Measurements from ENCODE around the gene VWA8. TPM values are rescaled to one million over a fixed set of nuclear protein-coding genes. Genes with fewer than 3 reads are reported as not detected.

Gene VWA8
- polyA plus RNA-seq, 3 donors = 2.0 to 4.4 (median 3.4) TPM

DNA sequence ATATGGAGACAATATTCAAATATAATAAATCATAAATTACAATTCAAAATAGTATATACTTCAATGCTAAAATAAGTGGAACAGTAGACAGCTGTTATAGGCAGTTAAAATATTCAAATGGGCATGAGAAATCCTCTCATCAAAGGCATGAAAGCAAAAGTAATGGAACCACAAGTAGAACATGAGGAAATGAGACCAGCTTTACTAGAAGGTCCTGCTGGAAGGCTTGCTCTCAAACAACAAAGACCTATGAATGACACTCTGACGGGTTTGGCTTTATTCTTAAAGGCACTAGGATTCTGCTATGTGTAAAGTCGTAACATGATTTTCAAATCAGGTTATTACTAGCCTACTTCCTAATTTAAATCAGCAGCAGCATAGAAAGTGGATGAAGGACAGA lies 148.1 kb downstream of the VWA8 start:
- Histone ChIP-seq H3K79me2 (ENCODE audit: insufficient read depth, low read length) (no peaks in the 10 kb centered on the region), H3K9me3 (replicated peaks in 1 of 2; ENCODE audit: control insufficient read depth in 1 of 2, insufficient read depth in 1 of 2, low read length in 2 of 2) (no peaks in the 10 kb centered on the region), H3K4me2 (replicated peaks; ENCODE audit: extremely low read depth, low read length, poor library complexity, severe bottlenecking) (no peak overlapping the region), H3K4me3 (replicated peaks in 1 of 3; ENCODE audit: low read depth in 2 of 3, low read length in 3 of 3) (no peak overlapping the region), H3K4me1 (ENCODE audit: control insufficient read depth in 1 of 2, insufficient read depth in 2 of 2, low read length in 2 of 2) (peaks cover 3 to 18% of the 10 kb centered on the region in 2 donors), H4K20me1 (ENCODE audit: insufficient read depth, low read length) (no peaks in the 10 kb centered on the region), H3K36me3 (replicated peaks in 1 of 2; ENCODE audit: control insufficient read depth in 1 of 2, insufficient read depth in 2 of 2, low read length in 2 of 2) (peaks cover 3 to 9% of the 10 kb centered on the region in 2 donors), H3K27ac (ENCODE audit: low read depth in 1 of 2, low read length in 2 of 2) (no peak overlapping the region), H2AFZ (ENCODE audit: insufficient read depth, low read depth, low read length, poor library complexity, severe bottlenecking) (no peak overlapping the region), H3K27me3 (ENCODE audit: control insufficient read depth in 2 of 2, insufficient read depth in 2 of 2, low read length in 2 of 2) (no peaks in the 10 kb centered on the region), H3K9ac (ENCODE audit: insufficient read depth, low read length, poor library complexity, severe bottlenecking) (no peak overlapping the region)
- Mint-ChIP-seq H3K4me1 (peaks cover 18% of the 10 kb centered on the region), H3K36me3 (peaks cover 27 to 30% of the 10 kb centered on the region in 2 donors), H3K27ac (no peak overlapping the region), H3K27me3 (ENCODE audit: low read depth in 3 of 3) (no peaks in the 10 kb centered on the region), H3K4me3 (no peak overlapping the region), H3K9me3 (peaks cover 0 to 3% (median 0%) of the 10 kb centered on the region in 7 donors)
- TF ChIP-seq, protein P1, sequence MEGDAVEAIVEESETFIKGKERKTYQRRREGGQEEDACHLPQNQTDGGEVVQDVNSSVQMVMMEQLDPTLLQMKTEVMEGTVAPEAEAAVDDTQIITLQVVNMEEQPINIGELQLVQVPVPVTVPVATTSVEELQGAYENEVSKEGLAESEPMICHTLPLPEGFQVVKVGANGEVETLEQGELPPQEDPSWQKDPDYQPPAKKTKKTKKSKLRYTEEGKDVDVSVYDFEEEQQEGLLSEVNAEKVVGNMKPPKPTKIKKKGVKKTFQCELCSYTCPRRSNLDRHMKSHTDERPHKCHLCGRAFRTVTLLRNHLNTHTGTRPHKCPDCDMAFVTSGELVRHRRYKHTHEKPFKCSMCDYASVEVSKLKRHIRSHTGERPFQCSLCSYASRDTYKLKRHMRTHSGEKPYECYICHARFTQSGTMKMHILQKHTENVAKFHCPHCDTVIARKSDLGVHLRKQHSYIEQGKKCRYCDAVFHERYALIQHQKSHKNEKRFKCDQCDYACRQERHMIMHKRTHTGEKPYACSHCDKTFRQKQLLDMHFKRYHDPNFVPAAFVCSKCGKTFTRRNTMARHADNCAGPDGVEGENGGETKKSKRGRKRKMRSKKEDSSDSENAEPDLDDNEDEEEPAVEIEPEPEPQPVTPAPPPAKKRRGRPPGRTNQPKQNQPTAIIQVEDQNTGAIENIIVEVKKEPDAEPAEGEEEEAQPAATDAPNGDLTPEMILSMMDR (IDR thresholded peaks at IDR 0.05) = no peak
- DNase-seq = no peak
- intact Hi-C loops (cut with micrococcal nuclease) = no loop called here
- WGBS (ENCODE audit: insufficient coverage) = no CpG with 5 or more reads among the region's 2 CpGs

DNA sequence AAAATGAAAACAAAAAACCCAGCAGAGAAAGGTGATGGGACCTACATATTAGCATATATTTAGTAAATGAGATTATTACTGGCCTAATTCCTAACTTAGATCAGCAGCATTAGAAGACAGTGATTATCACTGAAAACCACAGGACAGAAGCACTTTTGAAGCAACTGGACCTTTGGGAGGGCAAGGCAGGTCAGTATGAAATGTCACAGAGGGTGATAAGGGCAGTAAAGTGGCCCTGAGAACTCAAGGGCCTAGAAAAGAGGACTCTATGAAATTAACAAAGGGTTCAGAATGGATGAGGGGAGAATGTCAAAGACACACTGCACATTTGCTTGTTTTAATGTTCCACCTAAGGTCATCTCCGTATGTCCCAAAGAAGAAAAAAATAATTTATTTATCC lies 148.7 kb downstream of the VWA8 start:
- intact Hi-C loops (cut with micrococcal nuclease) = no loop called here
- Mint-ChIP-seq H3K4me1 (peaks cover 18% of the 10 kb centered on the region), H3K27me3 (ENCODE audit: low read depth in 3 of 3) (no peaks in the 10 kb centered on the region), H3K36me3 (peaks cover 29 to 32% of the 10 kb centered on the region in 2 donors), H3K9me3 (peaks cover 0 to 3% (median 0%) of the 10 kb centered on the region in 7 donors), H3K4me3 (no peak overlapping the region), H3K27ac (peak overlapping the region in 3 of 7 donors; percentile 46 to 81 (median 64))
- peaks cover 3 to 18% of the 10 kb centered on the region in 2 donors for H3K4me1 ChIP-seq (ENCODE audit: control insufficient read depth in 1 of 2, insufficient read depth in 2 of 2, low read length in 2 of 2)
- H3K4me2 ChIP-seq (replicated peaks; ENCODE audit: extremely low read depth, low read length, poor library complexity, severe bottlenecking) = no peak overlapping the region
- no peaks in the 10 kb centered on the region for H3K79me2 ChIP-seq (ENCODE audit: insufficient read depth, low read length)
- H3K36me3 ChIP-seq (replicated peaks in 1 of 2; ENCODE audit: control insufficient read depth in 1 of 2, insufficient read depth in 2 of 2, low read length in 2 of 2) = peaks cover 3 to 14% of the 10 kb centered on the region in 2 donors
- no peaks in the 10 kb centered on the region for H3K27me3 ChIP-seq (ENCODE audit: control insufficient read depth in 2 of 2, insufficient read depth in 2 of 2, low read length in 2 of 2)
- no peak overlapping the region for H3K9ac ChIP-seq (ENCODE audit: insufficient read depth, low read length, poor library complexity, severe bottlenecking)
- H2AFZ ChIP-seq (ENCODE audit: insufficient read depth, low read depth, low read length, poor library complexity, severe bottlenecking) = no peak overlapping the region
- DNase-seq = no peak
- TF ChIP-seq, protein P1 (IDR thresholded peaks at IDR 0.05) = no peak
- no peaks in the 10 kb centered on the region for H3K9me3 ChIP-seq (replicated peaks in 1 of 2; ENCODE audit: control insufficient read depth in 1 of 2, insufficient read depth in 1 of 2, low read length in 2 of 2)
- no CpG with 5 or more reads among the region's 1 CpG for WGBS (ENCODE audit: insufficient coverage)
- H3K27ac ChIP-seq (ENCODE audit: low read depth in 1 of 2, low read length in 2 of 2) = no peak overlapping the region
- no peak overlapping the region for H3K4me3 ChIP-seq (replicated peaks in 1 of 3; ENCODE audit: low read depth in 2 of 3, low read length in 3 of 3)
- H4K20me1 ChIP-seq (ENCODE audit: insufficient read depth, low read length) = no peaks in the 10 kb centered on the region
